Stimulated activated CD4-positive, alpha-beta T cell treated with anti-CD3 and anti-CD28 coated beads, TNF-alpha, amount 100 ng/mL, for 4 hours (primary cell): ENCODE measurements around the gene ZFHX2.
"Not testable (repeated sequence)": the region's sequence is repeated elsewhere in the genome, so short reads cannot be mapped to it uniquely, and the experiment has no call there.

Experiments
- DNase-seq, 3 experiments: peaks; one replicate each; pipeline ENCODE4 v3.0.0-alpha.2; 2020; ENCODE audit warnings: low read depth in 3 of 3

Gene ZFHX2

GRCh38 chr14:23540141-23540469 lies 11.5 kb downstream of the ZFHX2 start:
- no peak for DNase-seq

- DNase-seq: no peak
Observed at GRCh38 chr14:23539248-23540140, 12.1 kb downstream of the ZFHX2 start.

GRCh38 chr14:23538785-23539184 lies 12.8 kb downstream of the ZFHX2 start:
- DNase-seq: no peak

- DNase-seq: no peak
Observed at GRCh38 chr14:23538050-23538718, 13.4 kb downstream of the ZFHX2 start.

GRCh38 chr14:23537351-23538049 lies 14.1 kb downstream of the ZFHX2 start:
- no peak for DNase-seq

- DNase-seq: not testable (repeated sequence)
Observed at GRCh38 chr14:23536906-23537305, 14.7 kb downstream of the ZFHX2 start.

GRCh38 chr14:23536494-23536893 lies 15.1 kb downstream of the ZFHX2 start:
- DNase-seq: no peak

- DNase-seq: no peak
Observed at GRCh38 chr14:23535943-23536342, 15.6 kb downstream of the ZFHX2 start.

- DNase-seq: no peak
Observed at GRCh38 chr14:23533652-23534435, 17.7 kb downstream of the ZFHX2 start.

- DNase-seq: no peak
Observed at GRCh38 chr14:23532658-23533057, 18.9 kb downstream of the ZFHX2 start.

GRCh38 chr14:23531391-23531790 lies 20.2 kb downstream of the ZFHX2 start:
- DNase-seq: no peak

GRCh38 chr14:23530375-23531055 lies 21.1 kb downstream of the ZFHX2 start:
- DNase-seq: no peak

GRCh38 chr14:23529016-23529415 lies 22.5 kb downstream of the ZFHX2 start:
- DNase-seq: no peak

GRCh38 chr14:23528555-23528954 lies 23.0 kb downstream of the ZFHX2 start:
- DNase-seq: no peak

GRCh38 chr14:23525611-23526010 lies 26.0 kb downstream of the ZFHX2 start:
- no peak for DNase-seq

- no peak for DNase-seq
Observed at GRCh38 chr14:23524954-23525353, 26.6 kb downstream of the ZFHX2 start.

GRCh38 chr14:23523229-23524016 lies 28.1 kb downstream of the ZFHX2 start:
- DNase-seq: no peak

GRCh38 chr14:23522643-23523198 lies 28.8 kb downstream of the ZFHX2 start:
- DNase-seq: no peak

GRCh38 chr14:23521785-23522640 lies 29.6 kb downstream of the ZFHX2 start:
- no peak for DNase-seq
